Fibroblast of peridontal ligament (primary cell): ENCODE measurements around the gene ZNF554.
A peak's percentile ranks its signal among the peaks of the same experiment; 100 is the strongest.

Source experiments
- DNase-seq: peaks from one replicate; pipeline ENCODE4 v3.0.0-alpha.2; 2010; ENCODE audit errors: extremely low read depth

The ZNF554 gene

GRCh38 chr19:2819540-2820111 is at the start of gene ZNF554:
Gene ZNF554, plus strand, starts transcription at chr19:2819868. Its CDS starts 204 bp downstream, at chr19:2820072.
- peak; percentile 93 for DNase-seq

- no peak for DNase-seq
These were observed 49.3 kb upstream of the ZNF554 start for GRCh38 chr19:2770055-2771013.

- no peak for DNase-seq
These were observed 47.6 kb upstream of the ZNF554 start for GRCh38 chr19:2771786-2772674.

GRCh38 chr19:2774083-2774679 is 45.5 kb upstream of the ZNF554 start:
- no peak for DNase-seq

- no peak for DNase-seq
These were observed 44.6 kb upstream of the ZNF554 start for GRCh38 chr19:2774953-2775555.

GRCh38 chr19:2775556-2776430 is 43.9 kb upstream of the ZNF554 start:
- DNase-seq = peak; percentile 33

GRCh38 chr19:2777952-2778683 is 41.5 kb upstream of the ZNF554 start:
- DNase-seq = no peak

- DNase-seq = no peak
These were observed 40.4 kb upstream of the ZNF554 start for GRCh38 chr19:2779121-2779740.

GRCh38 chr19:2780284-2780683 is 39.4 kb upstream of the ZNF554 start:
- DNase-seq = no peak

GRCh38 chr19:2782329-2782935 is 37.2 kb upstream of the ZNF554 start:
- no peak for DNase-seq

- peak; percentile 98 for DNase-seq
These were observed 36.5 kb upstream of the ZNF554 start, which contains the start of gene SGTA for GRCh38 chr19:2782936-2783780. Gene SGTA, minus strand, starts transcription at chr19:2783273. Its CDS starts 14,205 bp downstream, at chr19:2769068.

GRCh38 chr19:2783781-2784145 is 35.9 kb upstream of the ZNF554 start:
- DNase-seq = no peak

- DNase-seq = peak; percentile 96
These were observed 34.2 kb upstream of the ZNF554 start, which contains the start of gene THOP1 for GRCh38 chr19:2785244-2785997. Gene THOP1, plus strand, starts transcription at chr19:2785503. Its CDS starts 160 bp downstream, at chr19:2785663.

- no peak for DNase-seq
These were observed 32.6 kb upstream of the ZNF554 start for GRCh38 chr19:2787115-2787514.

GRCh38 chr19:2788237-2788636 is 31.4 kb upstream of the ZNF554 start:
- no peak for DNase-seq

GRCh38 chr19:2790194-2790556 is 29.5 kb upstream of the ZNF554 start:
- DNase-seq = no peak
